Kidney glomerular epithelial cell (primary cell): Measurements from ENCODE around the gene GHRHR.
A peak's percentile ranks its signal among the peaks of the same experiment; 100 is the strongest.

ENCODE experiments used
- DNase-seq: peaks from one replicate; lab custom pipeline; 2025; lab: John Stamatoyannopoulos, UW

Gene GHRHR

GRCh38 chr7:30968747-30969603 lies 5.2 kb downstream of the GHRHR start:
- no peak for DNase-seq

GRCh38 chr7:30969604-30969970 lies 5.8 kb downstream of the GHRHR start:
- DNase-seq, result no peak

- no peak for DNase-seq
These were observed 6.3 kb downstream of the GHRHR start for GRCh38 chr7:30970074-30970473.

GRCh38 chr7:30970594-30971094 lies 6.9 kb downstream of the GHRHR start:
- no peak for DNase-seq

- no peak for DNase-seq
These were observed 7.7 kb downstream of the GHRHR start for GRCh38 chr7:30971440-30971839.

GRCh38 chr7:30971840-30972563 lies 8.2 kb downstream of the GHRHR start:
- DNase-seq, result no peak

GRCh38 chr7:30973292-30973691 lies 9.5 kb downstream of the GHRHR start:
- no peak for DNase-seq

GRCh38 chr7:30973791-30974604 lies 10.2 kb downstream of the GHRHR start:
- no peak for DNase-seq

GRCh38 chr7:30974605-30975255 lies 11.0 kb downstream of the GHRHR start:
- DNase-seq, result peak; percentile 32

- DNase-seq, result no peak
These were observed 11.6 kb downstream of the GHRHR start for GRCh38 chr7:30975256-30975899.

- DNase-seq, result no peak
These were observed 12.6 kb downstream of the GHRHR start for GRCh38 chr7:30976381-30976780.

- no peak for DNase-seq
These were observed 13.5 kb downstream of the GHRHR start for GRCh38 chr7:30977222-30977621.

- DNase-seq, result no peak
These were observed 14.3 kb downstream of the GHRHR start for GRCh38 chr7:30977896-30978564.

GRCh38 chr7:30979027-30979426 lies 15.3 kb downstream of the GHRHR start:
- DNase-seq, result no peak

GRCh38 chr7:30980194-30980593 lies 16.4 kb downstream of the GHRHR start:
- no peak for DNase-seq

GRCh38 chr7:30980751-30981150 lies 17.0 kb downstream of the GHRHR start:
- DNase-seq, result no peak

GRCh38 chr7:30983042-30983913 lies 19.5 kb downstream of the GHRHR start:
- peak; percentile 60 for DNase-seq

- no peak for DNase-seq
These were observed 20.1 kb downstream of the GHRHR start for GRCh38 chr7:30983914-30984247.

GRCh38 chr7:30984359-30985107 lies 20.8 kb downstream of the GHRHR start:
- no peak for DNase-seq
